Smooth muscle cell (in vitro differentiated cells): ENCODE results near the gene RERE. TPM values are rescaled to one million over a fixed set of nuclear protein-coding genes. Genes with fewer than 3 reads are reported as not detected.

ENCODE experiments used
- DNase-seq: peaks from one replicate; lab custom pipeline; 2025; ENCODE audit not compliant: unreplicated experiment; lab: John Stamatoyannopoulos, UW
- H2AFZ ChIP-seq: fragments of 200-600 bp; sonication (generic); 2 replicates; pipeline ENCODE4 v1.6.0; 2016; ENCODE audit warnings: antibody characterized with exemption, low read depth, mild to moderate bottlenecking
- H3F3A ChIP-seq: fragments of 200-600 bp; sonication (generic); 2 replicates; pipeline ENCODE4 v1.6.0; 2017; ENCODE audit warnings: antibody characterized with exemption, low read depth
- H3K27ac ChIP-seq: fragments of 200-600 bp; sonication (generic); 2 replicates; pipeline ENCODE4 v1.5.1; 2016; ENCODE audit warnings: low read depth, mild to moderate bottlenecking
- H3K27me3 ChIP-seq: fragments of 200-600 bp; sonication (generic); 2 replicates; pipeline ENCODE4 v1.6.1; 2016; ENCODE audit warnings: low read depth, mild to moderate bottlenecking
- H3K36me3 ChIP-seq: fragments of 200-600 bp; sonication (generic); 2 replicates; pipeline ENCODE4 v1.5.1; 2016; ENCODE audit warnings: low read depth
- H3K4me1 ChIP-seq: fragments of 200-600 bp; sonication (generic); 2 replicates; pipeline ENCODE4 v1.5.1; 2016; ENCODE audit warnings: low read depth
- H3K4me2 ChIP-seq: fragments of 200-600 bp; sonication (generic); 2 replicates; pipeline ENCODE4 v1.6.0; 2016; ENCODE audit warnings: mild to moderate bottlenecking
- H3K4me3 ChIP-seq: fragments of 200-600 bp; sonication (generic); 2 replicates; pipeline ENCODE4 v1.5.1; 2016; ENCODE audit warnings: mild to moderate bottlenecking
- H3K79me2 ChIP-seq: fragments of 200-600 bp; sonication (generic); 2 replicates; pipeline ENCODE4 v1.6.0; 2016; ENCODE audit warnings: low read depth, mild to moderate bottlenecking
- H3K9ac ChIP-seq: fragments of 200-600 bp; sonication (generic); 2 replicates; pipeline ENCODE4 v1.6.0; 2016; ENCODE audit warnings: low read depth
- H3K9me3 ChIP-seq: fragments of 200-600 bp; sonication (generic); replicated peaks from 2 replicates; pipeline ENCODE4 v1.5.1; 2016; ENCODE audit warnings: low read depth
- H4K20me1 ChIP-seq: fragments of 200-600 bp; sonication (generic); 2 replicates; pipeline ENCODE4 v1.6.0; 2016; ENCODE audit warnings: low read depth
- CTCF ChIP-seq: fragments of 200-600 bp; sonication (generic); IDR thresholded peaks from 2 replicates; pipeline ENCODE4 v1.5.1; 2017; ENCODE audit warnings: borderline replicate concordance, mild to moderate bottlenecking, antibody characterized with exemption; ENCODE audit not compliant: insufficient read depth, poor library complexity, severe bottlenecking
- WGBS: methylation state at CpG from one replicate; pipeline ENCODE4 v1.1.7; 2016; ENCODE audit warnings: low lambda C conversion rate; 5-methylcytosine and 5-hydroxymethylcytosine counted together
- polyA plus RNA-seq: library from polyadenylated mRNA; unstranded; fragments of >200 nt; fragmentation: Nextera tagmentation; extraction: Ambion mirVana; gene quantifications from 2 replicates; pipeline ENCODE4 v1.2.1, GENCODE V29; 2016
- total RNA-seq: library from RNA; depleted of rRNA; stranded (reverse); fragments of >200 nt; gene quantifications from 2 replicates; pipeline ENCODE4 v1.2.3, GENCODE V29; 2014

The RERE gene
- total and polyA plus RNA-seq, 2 experiments from 2014 or later = 45.6 to 59.2 TPM

- Histone ChIP-seq H3K9me3 (no peaks in the 10 kb centered on the region), H3K4me3 (no peak overlapping the region), H3K36me3 (peaks cover 11% of the 10 kb centered on the region), H3K27ac (no peak overlapping the region), H2AFZ (no peak overlapping the region), H3K4me2 (no peak overlapping the region), H3K79me2 (peaks cover 55% of the 10 kb centered on the region), H3K27me3 (no peaks in the 10 kb centered on the region), H3F3A (no peaks in the 10 kb centered on the region), H3K9ac (no peak overlapping the region), H3K4me1 (no peaks in the 10 kb centered on the region), H4K20me1 (peaks cover 66% of the 10 kb centered on the region)
- WGBS = 83% methylated on average over 6 of the region's 6 CpGs
- no peak for TF ChIP-seq CTCF
- no peak for DNase-seq
Observed at GRCh38 chr1:8545078-8545477, 272.4 kb downstream of the RERE start.

GRCh38 chr1:8544644-8545043 is 272.8 kb downstream of the RERE start:
- H3F3A ChIP-seq = no peaks in the 10 kb centered on the region
- H3K36me3 ChIP-seq = peaks cover 11% of the 10 kb centered on the region
- no peak for TF ChIP-seq CTCF
- no peak for DNase-seq
- H3K27ac ChIP-seq = no peak overlapping the region
- no peak overlapping the region for H3K4me3 ChIP-seq
- H4K20me1 ChIP-seq = peaks cover 63% of the 10 kb centered on the region
- H3K9ac ChIP-seq = no peak overlapping the region
- H3K27me3 ChIP-seq = no peaks in the 10 kb centered on the region
- WGBS = 97% methylated on average over 1 of the region's 1 CpG
- no peak overlapping the region for H3K4me2 ChIP-seq
- no peaks in the 10 kb centered on the region for H3K9me3 ChIP-seq
- H3K4me1 ChIP-seq = no peaks in the 10 kb centered on the region
- H3K79me2 ChIP-seq = peaks cover 51% of the 10 kb centered on the region
- no peak overlapping the region for H2AFZ ChIP-seq

GRCh38 chr1:8543965-8544364 is 273.5 kb downstream of the RERE start:
- Histone ChIP-seq H3K27me3 (no peaks in the 10 kb centered on the region), H3K9me3 (no peaks in the 10 kb centered on the region), H3K27ac (no peak overlapping the region)

More at GRCh38 chr1:8543965-8544364, 273.5 kb downstream of the RERE start:
- Histone ChIP-seq H3K4me2 (no peak overlapping the region), H3F3A (no peaks in the 10 kb centered on the region), H3K79me2 (peaks cover 48% of the 10 kb centered on the region), H4K20me1 (peaks cover 59% of the 10 kb centered on the region), H2AFZ (no peak overlapping the region), H3K4me3 (no peak overlapping the region), H3K4me1 (no peaks in the 10 kb centered on the region), H3K9ac (no peak overlapping the region), H3K36me3 (peaks cover 11% of the 10 kb centered on the region)
- no peak for DNase-seq
- no peak for TF ChIP-seq CTCF
